Erythroblast (primary cell): ENCODE results near the gene CPXM2.

Experiments
- GATA1 ChIP-seq: IDR thresholded peaks from 2 replicates; pipeline ENCODE4 v1.6.1; 2011; ENCODE audit warnings: low read depth, mild to moderate bottlenecking, control low read depth, low read length, moderate library complexity
- POLR2A ChIP-seq: IDR thresholded peaks from 2 replicates; pipeline ENCODE4 v1.6.1; 2011; ENCODE audit warnings: mild to moderate bottlenecking, low read length

- no peak for TF ChIP-seq POLR2A
- TF ChIP-seq GATA1, result no peak
Observed at GRCh38 chr10:123800821-123801220, 90.8 kb downstream of the CPXM2 start.
